ENCODE measurements around the gene CFL2. TPM values are rescaled to one million over a fixed set of nuclear protein-coding genes. Genes with fewer than 3 reads are reported as not detected.

The CFL2 gene
- total RNA-seq, 1 experiment from 2014 or later, result 13.9 TPM

- H3K79me2 ChIP-seq (ENCODE audit: insufficient read depth, low read length), result no peaks in the 10 kb centered on the region
- H2BK120ac ChIP-seq (ENCODE audit: low read depth, low read length, poor library complexity, severe bottlenecking), result no peak overlapping the region
- H3K18ac ChIP-seq (ENCODE audit: insufficient read length, low read depth, low read length), result no peak overlapping the region
- H2BK15ac ChIP-seq (ENCODE audit: low read depth, low read length), result no peak overlapping the region
- H3K27ac Mint-ChIP-seq, result no peak overlapping the region
- H3K27me3 ChIP-seq (ENCODE audit: insufficient read depth, low read length), result no peaks in the 10 kb centered on the region
- no peak overlapping the region for H3K4me3 Mint-ChIP-seq
- H3K27me3 Mint-ChIP-seq (ENCODE audit: low read depth), result peaks cover 10% of the 10 kb centered on the region
- H4K20me1 ChIP-seq (ENCODE audit: control insufficient read depth, insufficient read depth, insufficient read length), result no peaks in the 10 kb centered on the region
- H2BK5ac ChIP-seq (ENCODE audit: insufficient read length, low read length), result no peak overlapping the region
- H3K4ac ChIP-seq (ENCODE audit: low read depth, low read length), result no peak overlapping the region
- H3K27ac ChIP-seq (ENCODE audit: insufficient read length, low read depth, low read length), result no peak overlapping the region
- H4K91ac ChIP-seq (ENCODE audit: insufficient read length, low read depth, low read length), result no peak overlapping the region
- peaks cover 0 to 18% (median 10%) of the 10 kb centered on the region in 3 experiments; a peak in 5 of 7 replicates for H3K36me3 Mint-ChIP-seq (ENCODE audit: insufficient read depth in 1 of 3, low read depth in 3 of 3)
- no peak overlapping the region for H4K5ac ChIP-seq (ENCODE audit: insufficient read length, low read depth, low read length)
- H3K9me3 Mint-ChIP-seq, result no peaks in the 10 kb centered on the region
- no peak overlapping the region for H3K14ac ChIP-seq (ENCODE audit: insufficient read depth, low read length)
- H2BK20ac ChIP-seq (ENCODE audit: low read depth, low read length, poor library complexity, severe bottlenecking), result no peak overlapping the region
- H3K9me3 ChIP-seq (ENCODE audit: control insufficient read depth, low read depth, low read length), result no peaks in the 10 kb centered on the region
- H3T11ph ChIP-seq (ENCODE audit: low read length), result no peak overlapping the region
- H3K23ac ChIP-seq (ENCODE audit: insufficient read length, low read depth, low read length), result no peak overlapping the region
- peaks cover 8% of the 10 kb centered on the region for H3K23me2 ChIP-seq (ENCODE audit: insufficient read length, low read depth, low read length, poor library complexity, severe bottlenecking)
- no peak overlapping the region for H2BK12ac ChIP-seq (ENCODE audit: insufficient read length, low read depth, low read length)
- H3K4me2 ChIP-seq (ENCODE audit: insufficient read depth, insufficient read length, low read length), result no peak overlapping the region
- H3K56ac ChIP-seq (ENCODE audit: insufficient read length, low read depth, low read length), result no peak overlapping the region
- TF ChIP-seq CTCF (conservative IDR thresholded peaks at IDR 0.05), result no peak
- DNase-seq, result no peak
- H3K79me1 ChIP-seq (ENCODE audit: insufficient read depth, low read depth, low read length, poor library complexity, severe bottlenecking), result no peaks in the 10 kb centered on the region
- H3K4me1 ChIP-seq (ENCODE audit: insufficient read depth, low read length), result no peaks in the 10 kb centered on the region
- H3K9ac ChIP-seq (ENCODE audit: extremely low read depth, insufficient read length, low read length), result no peak overlapping the region
- no peak overlapping the region for H4K8ac ChIP-seq (replicated peaks; ENCODE audit: insufficient read length, low read depth, low read length)
- H2AK5ac ChIP-seq (ENCODE audit: insufficient read length, low read length), result no peak overlapping the region
- H3K4me1 Mint-ChIP-seq, result peaks cover 10 to 11% of the 10 kb centered on the region in 2 experiments
- no CpG with 5 or more reads among the region's 2 CpGs for WGBS (ENCODE audit: extremely low coverage, insufficient read length, low lambda C conversion rate)
- H2AFZ ChIP-seq (ENCODE audit: low read length), result no peak overlapping the region
Measured at GRCh38 chr14:34710744-34711143, 3.6 kb downstream of the CFL2 start.

Measured in H9 (cell line).